Kasumi-1 (cell line): Measurements from ENCODE around the gene ATP8B2.
A peak's percentile ranks its signal among the peaks of the same experiment; 100 is the strongest.
"Not testable (repeated sequence)": the region's sequence is repeated elsewhere in the genome, so short reads cannot be mapped to it uniquely, and the experiment has no call there.

Experiments
- DNase-seq, 2 experiments: peaks; one replicate each; lab custom pipeline; 2025; lab: John Stamatoyannopoulos, UW

The ATP8B2 gene, protein sequence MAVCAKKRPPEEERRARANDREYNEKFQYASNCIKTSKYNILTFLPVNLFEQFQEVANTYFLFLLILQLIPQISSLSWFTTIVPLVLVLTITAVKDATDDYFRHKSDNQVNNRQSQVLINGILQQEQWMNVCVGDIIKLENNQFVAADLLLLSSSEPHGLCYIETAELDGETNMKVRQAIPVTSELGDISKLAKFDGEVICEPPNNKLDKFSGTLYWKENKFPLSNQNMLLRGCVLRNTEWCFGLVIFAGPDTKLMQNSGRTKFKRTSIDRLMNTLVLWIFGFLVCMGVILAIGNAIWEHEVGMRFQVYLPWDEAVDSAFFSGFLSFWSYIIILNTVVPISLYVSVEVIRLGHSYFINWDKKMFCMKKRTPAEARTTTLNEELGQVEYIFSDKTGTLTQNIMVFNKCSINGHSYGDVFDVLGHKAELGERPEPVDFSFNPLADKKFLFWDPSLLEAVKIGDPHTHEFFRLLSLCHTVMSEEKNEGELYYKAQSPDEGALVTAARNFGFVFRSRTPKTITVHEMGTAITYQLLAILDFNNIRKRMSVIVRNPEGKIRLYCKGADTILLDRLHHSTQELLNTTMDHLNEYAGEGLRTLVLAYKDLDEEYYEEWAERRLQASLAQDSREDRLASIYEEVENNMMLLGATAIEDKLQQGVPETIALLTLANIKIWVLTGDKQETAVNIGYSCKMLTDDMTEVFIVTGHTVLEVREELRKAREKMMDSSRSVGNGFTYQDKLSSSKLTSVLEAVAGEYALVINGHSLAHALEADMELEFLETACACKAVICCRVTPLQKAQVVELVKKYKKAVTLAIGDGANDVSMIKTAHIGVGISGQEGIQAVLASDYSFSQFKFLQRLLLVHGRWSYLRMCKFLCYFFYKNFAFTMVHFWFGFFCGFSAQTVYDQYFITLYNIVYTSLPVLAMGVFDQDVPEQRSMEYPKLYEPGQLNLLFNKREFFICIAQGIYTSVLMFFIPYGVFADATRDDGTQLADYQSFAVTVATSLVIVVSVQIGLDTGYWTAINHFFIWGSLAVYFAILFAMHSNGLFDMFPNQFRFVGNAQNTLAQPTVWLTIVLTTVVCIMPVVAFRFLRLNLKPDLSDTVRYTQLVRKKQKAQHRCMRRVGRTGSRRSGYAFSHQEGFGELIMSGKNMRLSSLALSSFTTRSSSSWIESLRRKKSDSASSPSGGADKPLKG

DNA sequence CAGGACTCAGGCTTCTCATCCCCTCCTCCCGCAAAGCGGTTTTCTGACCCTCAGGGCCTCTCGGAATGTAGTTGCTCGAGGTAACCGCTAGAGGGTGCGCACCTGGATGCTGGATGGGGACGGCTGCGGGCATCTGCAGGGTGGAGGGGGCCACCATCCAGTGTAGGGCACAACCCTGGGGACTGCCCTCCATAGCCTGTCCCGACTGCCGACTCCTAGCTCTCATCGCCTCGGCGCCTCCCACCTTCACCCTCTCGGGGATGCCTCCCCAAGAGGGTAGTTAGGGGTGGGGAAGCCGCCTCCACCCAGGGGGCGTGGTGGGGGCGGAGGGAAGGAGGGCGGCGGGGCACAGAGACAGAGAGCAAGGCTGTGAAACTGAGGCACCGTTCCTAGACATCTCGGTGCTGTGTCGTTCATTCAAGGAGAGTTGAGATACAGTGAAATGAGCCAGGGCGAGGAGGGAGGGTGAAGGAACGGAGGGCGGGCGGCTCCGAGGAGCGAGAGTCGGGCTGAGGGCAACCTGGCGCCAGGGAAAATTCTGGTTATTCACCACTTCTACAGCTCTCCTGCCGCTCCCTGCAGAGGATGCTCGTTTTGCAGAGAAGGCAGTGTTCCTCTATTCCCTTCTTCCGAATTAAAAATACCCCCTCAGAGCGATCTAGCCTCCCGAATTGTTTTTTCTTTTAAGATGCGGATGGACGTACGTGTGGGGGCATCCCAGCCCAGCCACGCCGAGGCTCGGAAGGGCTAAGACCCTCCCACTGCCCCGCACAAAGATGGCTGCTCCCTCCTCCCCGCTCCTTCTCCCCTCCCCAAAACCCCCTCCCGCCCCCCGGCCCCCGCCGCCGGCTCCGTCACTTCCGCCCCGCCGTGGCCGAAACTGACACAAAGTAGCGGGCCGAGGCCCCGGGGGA, at the start of gene ATP8B2:
TSS of gene ATP8B2 (plus strand) at position 857 of the 914 bp plus-strand sequence. CDS start 2,617 bp downstream, outside the sequence.
- peak; percentile 53 to 62 for DNase-seq

DNA sequence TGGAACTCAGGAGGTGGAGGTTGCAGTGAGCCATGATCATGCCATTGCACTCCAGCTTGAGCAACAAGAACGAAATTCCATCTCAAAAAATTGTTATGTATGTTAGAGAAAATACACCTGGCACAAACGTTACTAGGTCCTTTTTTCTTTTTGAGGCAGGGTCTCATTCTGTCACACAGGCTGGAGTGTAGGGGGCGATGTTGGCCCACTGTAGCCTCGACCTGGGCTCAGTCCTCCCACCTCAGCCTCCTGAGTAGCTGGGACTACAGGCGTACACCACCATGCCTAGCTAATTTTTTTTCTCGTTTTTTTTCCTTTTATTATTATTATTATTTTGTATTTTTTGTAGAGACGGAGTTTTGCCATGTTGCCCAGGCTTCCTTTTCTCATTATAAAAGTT, 48.5 kb upstream of the ATP8B2 start:
- DNase-seq = peak; percentile 17 to 22

DNA sequence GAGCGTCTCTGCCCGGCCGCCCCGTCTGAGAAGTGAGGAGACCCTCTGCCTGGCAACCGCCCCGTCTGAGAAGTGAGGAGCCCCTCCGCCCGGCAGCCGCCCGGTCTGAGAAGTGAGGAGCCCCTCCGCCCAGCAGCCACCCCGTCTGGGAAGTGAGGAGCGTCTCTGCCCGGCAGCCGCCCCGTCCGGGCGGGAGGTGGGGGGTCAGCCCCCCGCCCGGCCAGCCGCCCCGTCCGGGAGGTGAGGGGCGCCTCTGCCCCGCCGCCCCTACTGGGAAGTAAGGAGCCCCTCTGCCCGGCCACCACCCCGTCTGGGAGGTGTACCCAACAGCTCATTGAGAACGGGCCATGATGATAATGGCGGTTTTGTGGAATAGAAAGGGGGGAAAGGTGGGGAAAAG, 37.7 kb upstream of the ATP8B2 start:
- not testable (repeated sequence) for DNase-seq

DNA sequence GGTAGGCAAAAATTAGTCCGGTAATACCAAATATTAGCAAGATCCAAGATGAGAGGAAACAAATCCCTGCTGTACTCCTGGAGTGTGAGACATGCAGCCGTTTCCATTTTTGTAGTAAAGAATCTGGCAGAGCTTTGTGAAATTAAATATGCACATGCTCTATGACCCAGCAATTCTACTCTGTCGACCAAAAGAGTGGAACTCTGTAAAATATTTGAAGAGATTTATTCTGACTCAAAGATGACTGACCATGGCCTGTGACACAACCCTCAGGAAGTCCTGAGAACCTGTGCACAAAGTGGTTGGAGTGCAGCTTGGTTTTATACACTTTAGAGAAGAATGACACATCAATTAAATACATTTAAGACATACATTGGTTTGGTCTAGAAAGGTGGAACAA, 36.7 kb upstream of the ATP8B2 start:
- no peak for DNase-seq

DNA sequence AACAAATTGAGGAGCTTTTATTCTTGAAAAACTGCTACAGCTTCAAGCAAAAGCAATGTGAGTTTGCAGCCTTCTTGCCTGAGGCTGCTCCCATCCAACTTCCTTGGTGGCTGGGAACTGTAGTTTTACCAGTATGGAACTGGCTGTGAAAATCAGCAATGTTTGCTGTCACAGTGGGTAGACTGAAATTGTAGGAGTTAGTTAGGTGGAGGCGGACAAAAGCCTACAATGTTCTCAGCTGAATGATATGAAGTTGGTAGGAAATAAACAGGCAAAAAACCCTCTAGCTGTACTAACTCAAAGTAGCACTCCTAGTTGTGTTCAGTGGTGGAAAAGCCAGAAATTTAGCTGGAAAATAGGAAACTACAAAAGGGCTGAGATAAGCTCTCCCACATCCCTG, 34.4 kb upstream of the ATP8B2 start:
- no peak for DNase-seq

DNA sequence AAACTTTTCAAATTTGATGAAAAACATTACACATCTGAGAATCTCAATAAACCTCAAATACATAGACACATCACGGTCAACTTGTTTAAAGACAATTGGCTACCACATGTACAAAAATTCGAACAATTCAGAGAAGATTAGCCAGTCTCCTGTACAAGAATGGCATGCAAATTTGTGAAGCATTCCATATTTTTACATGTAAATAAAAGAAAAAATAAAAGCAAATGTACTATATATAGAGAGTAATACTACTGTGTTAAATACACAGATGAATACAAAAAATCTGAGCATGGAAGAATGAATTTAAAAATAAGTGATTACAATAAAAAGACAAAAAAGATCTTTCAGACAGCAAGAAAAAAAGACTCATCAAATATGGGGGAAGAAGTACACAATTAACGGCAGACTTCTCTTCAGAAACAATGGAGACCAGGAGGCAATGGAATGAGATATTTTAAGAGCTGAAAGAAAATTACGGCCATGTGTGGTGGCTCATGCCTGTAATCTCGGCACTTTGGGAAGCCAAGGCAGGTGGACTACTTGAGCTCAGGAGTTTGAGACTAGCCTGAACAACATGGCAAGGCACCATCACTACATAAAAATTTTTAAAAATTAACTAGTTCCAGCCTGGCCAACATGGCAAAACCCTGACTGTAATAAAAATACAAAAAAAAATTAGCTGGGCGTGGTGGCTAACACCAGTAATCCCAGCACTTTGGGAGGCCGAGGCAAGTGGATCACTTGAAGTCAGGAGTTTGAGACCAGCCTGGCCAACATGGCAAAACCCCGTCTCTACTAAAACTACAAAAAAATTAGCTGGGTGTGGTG, 29.7 kb upstream of the ATP8B2 start:
- DNase-seq = peak; percentile 25 to 67

DNA sequence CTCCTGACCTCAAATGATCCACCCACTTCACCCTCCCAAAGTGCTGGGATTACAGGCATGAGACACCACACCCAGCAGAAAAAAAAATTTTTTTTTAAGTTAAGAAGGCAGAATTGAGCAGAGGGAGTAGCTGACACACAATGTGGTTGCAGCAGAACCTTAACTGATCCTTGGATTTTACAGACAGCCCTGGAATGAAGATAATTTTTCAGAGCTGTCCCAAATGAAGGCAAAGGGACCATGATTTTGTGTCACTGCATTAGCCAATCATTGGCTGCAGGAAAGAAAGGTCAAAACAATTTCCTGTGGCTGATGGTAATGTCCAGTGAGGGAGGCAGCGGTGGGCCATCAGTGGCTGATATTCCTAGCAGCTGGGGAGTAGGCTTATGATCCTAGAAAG, 23.7 kb upstream of the ATP8B2 start:
- DNase-seq = no peak

DNA sequence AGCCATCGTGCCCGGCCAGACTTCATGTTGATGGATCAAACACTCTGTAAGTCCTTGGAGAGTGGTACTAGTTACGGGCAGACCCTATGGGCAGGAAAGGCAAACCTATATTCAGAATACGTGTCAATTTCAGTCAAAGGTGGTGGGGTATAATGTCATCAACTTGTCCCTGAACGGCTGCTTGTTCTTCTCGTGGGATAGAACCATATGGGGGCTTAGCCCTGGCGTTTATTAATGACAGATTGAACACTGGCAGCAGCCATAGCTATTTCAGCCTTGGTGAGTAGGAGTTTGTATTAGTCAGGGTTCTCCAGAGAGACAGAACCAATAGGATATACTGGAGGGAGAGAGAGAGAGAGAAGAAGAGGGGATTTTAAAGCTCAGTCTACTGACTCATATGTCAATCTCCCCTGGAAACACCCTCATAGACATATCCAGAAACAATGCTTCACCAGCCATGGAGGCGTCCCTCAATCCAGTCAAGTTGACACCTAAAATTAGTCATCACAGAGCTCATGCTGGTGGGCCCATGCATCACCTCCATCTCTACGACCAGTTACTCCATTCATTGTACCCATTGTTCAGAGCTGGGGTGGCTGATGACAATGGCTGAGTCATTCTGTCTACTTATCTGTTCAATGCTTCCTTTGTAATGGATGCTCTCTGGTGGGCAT, 20.5 kb upstream of the ATP8B2 start:
- DNase-seq = no peak

DNA sequence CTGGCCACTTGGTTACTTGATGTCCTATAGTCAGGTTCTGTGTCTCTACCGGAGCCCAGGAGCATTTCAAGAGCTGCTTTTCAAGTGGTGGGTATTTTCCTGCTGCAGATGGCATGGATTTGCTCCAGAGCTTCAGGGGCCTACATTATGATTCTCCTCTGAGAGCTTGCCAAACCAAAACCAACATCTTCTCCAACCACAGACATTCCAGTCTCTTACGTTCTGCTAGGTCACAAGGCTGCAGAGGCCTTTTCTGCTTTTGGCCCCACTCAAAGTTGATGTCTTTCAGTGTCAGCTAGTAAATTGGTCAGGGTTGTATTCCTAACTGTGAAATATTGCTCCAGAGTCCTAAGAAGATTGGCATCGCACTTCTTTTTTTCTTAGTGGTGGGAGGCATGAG, 19.2 kb upstream of the ATP8B2 start:
- DNase-seq = no peak

DNA sequence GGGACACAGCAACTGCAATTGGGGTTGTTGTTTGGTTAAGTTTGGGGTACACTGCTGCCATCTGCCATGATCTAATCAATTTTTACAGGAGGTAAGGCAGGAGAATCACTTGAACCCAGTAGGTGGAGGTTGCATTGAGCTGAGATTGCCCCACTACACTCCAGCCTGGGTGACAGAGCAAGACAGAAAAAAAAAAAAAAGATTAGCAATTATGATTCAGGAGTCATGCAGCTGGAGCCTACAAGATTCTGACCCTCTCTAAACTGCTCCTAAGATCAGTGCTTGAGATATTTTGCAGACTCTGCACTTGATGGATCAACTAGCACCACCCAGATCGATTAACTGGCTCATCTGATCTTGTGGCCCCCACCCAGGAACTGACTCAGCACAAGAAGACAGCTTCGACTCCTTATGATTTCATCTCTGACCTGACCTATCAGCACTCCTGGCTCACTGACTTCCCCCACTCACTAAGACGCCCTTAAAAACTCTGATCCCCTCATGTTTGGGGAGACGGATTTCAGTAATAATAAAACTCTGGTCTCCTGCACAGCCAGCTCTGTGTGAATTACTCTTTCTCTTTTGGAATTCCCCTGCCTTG, 17.6 kb upstream of the ATP8B2 start:
- DNase-seq = not testable (repeated sequence)

DNA sequence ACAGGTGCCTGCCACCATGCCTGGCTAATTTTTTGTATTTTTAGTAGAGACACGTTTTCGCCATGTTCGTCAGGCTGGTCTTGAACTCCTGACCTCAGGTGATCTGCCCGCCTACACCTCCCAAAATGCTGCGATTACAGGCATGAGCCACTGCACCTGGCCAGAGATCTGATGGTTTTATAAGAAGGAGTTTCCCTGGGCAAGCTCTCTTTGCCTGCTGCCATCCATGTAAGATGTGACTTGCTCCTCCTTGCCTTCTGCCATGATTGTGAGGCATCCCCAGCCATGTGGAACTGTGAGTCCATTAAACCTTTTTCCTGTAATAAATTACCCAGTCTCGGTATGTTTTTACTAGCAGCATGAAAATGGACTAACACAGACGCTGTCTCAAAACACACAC, 16.2 kb upstream of the ATP8B2 start:
- DNase-seq = not testable (repeated sequence)

DNA sequence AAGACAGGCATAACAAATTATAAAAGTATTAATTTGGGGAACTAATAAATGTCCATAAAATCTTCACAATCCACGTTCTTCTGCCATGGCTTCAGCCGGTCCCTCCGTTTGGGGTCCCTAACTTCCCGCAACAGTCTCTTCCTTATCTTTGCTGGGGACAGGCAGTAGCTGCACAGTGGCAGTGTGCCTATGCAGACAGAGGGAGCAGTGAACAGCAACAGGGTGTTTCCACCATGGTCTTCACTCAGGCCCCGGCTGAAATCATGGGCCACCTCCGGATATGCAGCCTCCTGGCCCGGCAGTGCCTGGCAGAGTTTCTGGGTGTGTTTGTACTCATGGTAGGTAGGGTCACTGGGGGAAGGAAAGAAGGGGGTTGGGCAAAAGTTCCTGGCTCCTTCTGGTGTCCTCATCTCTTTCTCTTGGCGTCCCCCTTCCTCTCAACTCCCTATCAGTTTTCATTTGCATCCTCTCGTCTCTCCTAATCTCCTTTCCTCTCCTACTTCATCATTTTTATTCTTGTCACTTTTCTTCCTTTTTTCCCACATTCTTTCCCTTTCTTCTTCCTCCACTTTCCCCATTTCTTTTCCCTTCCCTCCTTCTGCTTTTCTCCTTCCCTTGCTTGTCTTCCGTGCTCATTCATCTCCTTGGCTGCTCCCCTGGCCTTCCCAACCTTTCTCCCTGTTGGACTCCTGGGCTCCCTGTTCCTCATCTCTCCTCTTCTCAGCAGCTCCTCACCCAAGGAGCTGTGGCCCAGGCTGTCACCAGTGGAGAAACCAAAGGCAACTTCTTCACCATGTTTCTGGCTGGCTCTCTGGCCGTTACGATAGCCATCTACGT, 12.9 kb upstream of the ATP8B2 start:
- not testable (repeated sequence) for DNase-seq

DNA sequence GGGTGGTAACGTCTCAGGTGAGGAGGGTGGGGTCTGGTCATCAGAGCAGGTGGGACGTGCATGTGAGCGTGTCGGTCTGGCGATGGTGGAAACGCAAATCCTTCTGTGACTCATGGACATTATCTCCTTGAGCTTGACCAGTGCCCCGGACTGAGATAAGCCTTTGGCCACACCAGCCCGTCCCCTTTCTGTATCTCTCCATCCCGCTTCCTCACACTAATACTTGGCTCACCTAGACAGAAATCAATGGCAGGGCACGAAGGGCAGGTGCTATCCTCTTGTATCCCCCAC, 12.3 kb upstream of the ATP8B2 start:
- DNase-seq = no peak

DNA sequence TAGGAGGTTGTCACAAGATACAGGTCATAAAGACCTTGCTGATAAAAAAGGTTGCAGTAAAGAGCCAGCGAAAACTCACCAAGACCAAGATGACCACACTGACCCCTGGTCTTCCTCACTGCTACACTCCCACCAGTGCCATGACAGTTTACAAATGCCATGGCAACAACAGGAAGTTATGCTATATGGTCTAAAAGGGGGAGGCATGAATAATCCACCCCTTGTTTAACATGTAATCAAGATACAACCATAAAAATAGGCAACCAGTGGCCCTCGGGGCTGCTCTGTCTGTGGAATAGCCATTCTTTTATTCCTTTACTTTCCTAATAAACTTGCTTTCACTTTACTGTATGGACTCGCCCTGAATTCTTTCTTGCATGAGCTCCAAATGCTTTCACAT, 11.1 kb upstream of the ATP8B2 start:
- DNase-seq = not testable (repeated sequence)

DNA sequence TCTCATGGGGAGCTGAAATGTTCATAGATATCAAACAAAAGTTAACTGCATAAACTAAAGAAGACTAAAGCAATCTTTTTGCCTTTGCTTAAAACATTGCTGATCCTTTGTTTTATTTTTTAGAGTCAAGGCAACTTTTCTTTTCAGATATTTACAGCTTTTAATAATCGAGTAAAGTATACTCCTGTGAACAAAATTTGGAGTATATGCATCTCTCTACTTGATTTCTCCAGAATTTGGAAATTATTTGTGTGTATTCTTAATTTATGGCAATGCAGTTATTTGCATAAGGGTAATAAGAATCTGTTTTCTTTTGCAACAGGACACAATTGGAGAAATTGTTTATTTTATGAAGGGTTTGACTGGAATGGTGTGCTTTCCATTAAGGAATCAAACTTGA, 8.6 kb upstream of the ATP8B2 start:
- no peak for DNase-seq

DNA sequence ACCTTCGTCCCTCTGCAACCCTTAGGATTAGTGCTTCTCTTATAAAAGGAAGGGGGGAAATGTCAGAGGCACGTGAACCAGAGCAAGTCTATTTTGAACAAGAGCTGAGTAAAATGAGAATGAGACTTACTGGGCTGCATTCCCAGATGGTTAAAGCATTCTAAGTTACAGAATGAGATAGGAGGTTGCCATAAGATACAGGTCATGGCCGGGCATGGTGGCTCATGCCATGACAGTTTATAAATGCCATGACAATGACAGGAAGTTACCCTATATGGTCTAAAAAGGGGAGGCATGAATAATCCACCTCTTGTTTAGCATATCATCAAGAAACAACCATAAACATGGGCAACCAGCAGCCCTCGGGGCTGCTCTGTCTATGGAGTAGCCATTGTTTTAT, 6.9 kb upstream of the ATP8B2 start:
- DNase-seq = no peak

DNA sequence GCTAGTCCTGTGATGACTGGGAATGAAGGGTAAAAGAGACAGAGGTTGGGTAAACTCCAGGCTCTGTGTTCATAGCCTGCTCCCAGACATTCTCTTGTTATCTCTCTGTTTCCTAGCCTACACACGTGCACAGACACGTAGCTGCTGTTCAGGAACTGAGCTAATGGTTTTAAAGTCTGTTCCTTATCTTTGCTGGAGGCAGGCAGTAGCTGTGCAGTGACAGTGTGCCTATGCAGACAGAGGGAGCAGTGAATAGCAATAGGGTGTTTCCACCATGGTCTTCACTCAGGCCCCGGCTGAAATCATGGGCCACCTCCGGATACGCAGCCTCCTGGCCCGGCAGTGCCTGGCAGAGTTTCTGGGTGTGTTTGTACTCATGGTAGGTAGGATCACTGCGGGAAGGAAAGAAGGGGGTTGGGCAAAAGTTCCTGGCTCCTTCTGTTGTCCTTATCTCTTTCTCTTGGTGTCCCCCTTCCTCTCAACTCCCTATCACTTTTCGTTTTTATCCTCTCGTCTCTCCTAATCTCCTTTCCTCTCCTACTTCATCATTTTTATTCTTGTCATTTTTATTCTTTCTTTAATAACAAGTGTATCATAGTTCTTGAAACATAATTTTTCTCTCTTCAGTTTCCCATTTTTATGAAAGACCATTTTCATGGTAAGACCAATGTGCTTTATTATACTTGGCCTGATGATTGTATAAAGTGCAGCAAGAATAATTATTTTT, 4.3 kb upstream of the ATP8B2 start, which contains the start of gene AQP10:
TSS of gene AQP10 (plus strand) at position 212 of the 727 bp plus-strand sequence. CDS start at position 275, 63 bp downstream.
- DNase-seq = peak; percentile 21 to 30

DNA sequence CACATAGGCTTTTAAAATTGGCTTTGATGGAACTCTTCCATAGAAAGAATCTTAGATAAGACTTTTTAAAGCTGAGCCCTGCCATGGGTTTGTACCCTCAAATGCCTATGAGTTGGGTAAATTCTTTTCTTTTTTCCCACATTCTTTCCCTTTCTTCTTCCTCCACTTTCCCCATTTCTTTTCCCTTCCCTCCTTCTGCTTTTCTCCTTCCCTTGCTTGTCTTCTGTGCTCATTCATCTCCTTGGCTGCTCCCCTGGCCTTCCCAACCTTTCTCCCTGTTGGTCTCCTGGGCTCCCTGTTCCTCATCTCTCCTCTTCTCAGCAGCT, 3.8 kb upstream of the ATP8B2 start:
- DNase-seq = not testable (repeated sequence)
